LNCAP (cell line): ENCODE measurements around the gene PRCP.

ENCODE experiments used
- CTCF ChIP-seq: fragments of 450-650 bp; IDR thresholded peaks from 2 replicates; pipeline ENCODE4 v1.5.1; 2017; ENCODE audit warnings: mild to moderate bottlenecking

PRCP gene

DNA sequence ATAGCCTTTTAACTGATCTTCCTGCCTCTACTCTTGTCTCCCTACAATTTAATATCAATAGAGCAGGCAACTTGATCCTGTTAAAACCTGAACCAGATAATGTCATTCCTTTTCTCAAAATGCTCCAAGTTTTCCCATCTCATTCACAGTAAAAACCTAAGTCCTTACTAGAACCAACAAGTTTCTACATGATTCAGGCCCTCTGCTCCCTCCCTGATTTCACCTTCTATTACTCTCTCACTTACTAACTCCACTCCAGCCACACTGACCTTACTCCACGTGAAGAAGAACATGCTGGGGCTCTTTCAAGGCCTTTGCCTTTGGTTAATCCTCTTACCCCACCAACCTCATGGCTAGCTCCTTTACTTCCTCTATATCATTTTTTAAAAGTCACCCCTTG is 71.1 kb downstream of the PRCP start:
- TF ChIP-seq CTCF, result no peak

- no peak for TF ChIP-seq CTCF
Observed at GRCh38 chr11:82828472-82828871, 71.8 kb downstream of the PRCP start.

DNA sequence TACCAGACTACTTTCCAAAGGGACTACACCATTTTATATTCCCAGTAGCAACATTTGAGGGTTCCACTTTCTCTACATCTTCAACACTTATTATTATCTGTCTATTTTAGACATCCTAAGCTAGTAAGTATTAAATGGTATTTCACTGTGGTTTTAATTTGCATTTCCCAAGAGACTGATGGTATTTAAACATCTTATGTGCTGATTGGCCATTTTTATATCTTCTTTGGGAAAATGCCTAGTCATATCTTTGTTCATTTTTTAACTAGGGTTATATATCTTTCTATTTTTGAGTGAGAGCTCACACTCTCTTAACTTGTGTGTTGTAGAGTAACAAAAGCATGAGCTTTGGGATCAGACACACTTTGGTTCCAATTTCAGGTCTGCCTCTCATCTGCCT is 73.7 kb downstream of the PRCP start:
- TF ChIP-seq CTCF, result no peak

DNA sequence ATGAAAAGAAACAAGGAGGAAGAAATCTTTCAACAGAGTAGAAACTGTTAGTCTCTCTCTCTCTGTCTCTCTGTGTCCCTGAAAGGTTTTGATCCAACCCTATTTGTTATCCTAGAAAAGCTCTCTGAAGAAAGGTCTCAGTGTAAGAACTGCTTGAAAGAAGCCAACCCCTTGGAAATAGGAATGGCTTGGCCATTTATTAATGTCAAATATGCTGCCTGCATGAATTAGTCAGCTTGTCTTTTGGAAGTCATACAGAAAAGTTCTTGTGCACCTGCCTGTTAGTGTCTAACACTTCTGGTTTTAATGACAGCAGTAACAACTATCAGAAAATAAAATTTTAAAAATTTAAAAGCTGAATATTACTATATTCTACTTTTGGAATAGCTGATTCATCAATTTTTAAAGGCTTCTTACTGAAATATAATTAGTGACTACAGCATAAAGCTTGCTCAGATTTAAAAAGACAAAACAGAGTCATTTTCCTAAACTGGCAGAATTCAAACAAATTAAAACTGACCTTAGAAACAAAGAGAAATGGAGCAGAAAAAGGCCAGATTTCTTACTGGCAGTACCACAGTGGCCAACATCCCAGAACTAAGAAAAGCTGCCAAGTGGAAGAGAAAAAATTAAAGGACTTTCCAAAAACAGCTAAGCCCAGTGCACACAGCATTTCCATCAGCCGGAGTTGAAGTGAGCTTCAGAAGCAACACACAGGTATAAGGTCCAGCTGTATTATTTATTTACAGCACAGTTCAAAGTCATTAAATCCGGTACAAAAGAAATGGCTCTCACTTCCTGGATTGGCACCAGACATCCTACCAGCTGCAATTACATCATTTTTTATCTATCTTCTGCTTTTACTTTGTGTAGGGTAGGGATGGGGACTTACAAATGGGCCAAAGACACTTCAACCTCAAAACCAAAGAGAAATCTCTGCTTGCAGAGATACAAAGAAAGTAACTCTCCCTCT is 76.3 kb downstream of the PRCP start:
- no peak for TF ChIP-seq CTCF

GRCh38 chr11:82818409-82819043 is 81.7 kb downstream of the PRCP start:
- no peak for TF ChIP-seq CTCF

- TF ChIP-seq CTCF, result no peak
Observed at GRCh38 chr11:82815406-82815805, 84.8 kb downstream of the PRCP start.

DNA sequence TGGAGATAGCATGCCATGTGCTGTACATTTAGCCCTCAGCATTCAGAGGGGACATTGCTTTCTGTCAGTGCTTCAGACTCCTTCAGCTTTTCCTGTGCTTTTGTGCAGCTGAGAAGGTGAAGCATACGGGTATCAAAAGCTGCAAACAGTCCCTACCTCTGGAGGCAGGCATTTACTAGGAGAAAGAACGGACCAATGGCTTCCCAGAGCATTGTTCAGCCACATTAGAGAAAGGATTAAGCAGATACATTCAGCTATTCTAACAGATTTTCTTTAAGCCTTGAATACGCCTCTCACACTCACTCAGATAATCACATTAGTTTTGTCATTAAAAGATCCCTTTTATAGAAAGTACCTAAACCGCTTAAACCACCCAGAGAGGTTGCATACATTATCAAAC is 85.9 kb downstream of the PRCP start:
- TF ChIP-seq CTCF, result no peak
